ENCODE data around the gene CCNB1IP1.

- no peak for TF ChIP-seq CTCF (IDR thresholded peaks at IDR 0.05)
- no peak for TF ChIP-seq POLR2A (IDR thresholded peaks at IDR 0.05)
- TF ChIP-seq POLR2AphosphoS5 (IDR thresholded peaks at IDR 0.05), result no peak
- no peak for TF ChIP-seq EP300 (IDR thresholded peaks at IDR 0.05)
Measured at GRCh38 chr14:20346713-20347112, 13.6 kb upstream of the CCNB1IP1 start.

All from gastroesophageal sphincter (tissue), 3 donors.